Nucleus accumbens (tissue), 56 donors: ENCODE results near the gene SLC8B1.

Experiments used
- DNase-seq, 56 donors: peaks; one replicate each; lab custom pipeline; 2025; lab: John Stamatoyannopoulos, UW

SLC8B1 gene

DNA sequence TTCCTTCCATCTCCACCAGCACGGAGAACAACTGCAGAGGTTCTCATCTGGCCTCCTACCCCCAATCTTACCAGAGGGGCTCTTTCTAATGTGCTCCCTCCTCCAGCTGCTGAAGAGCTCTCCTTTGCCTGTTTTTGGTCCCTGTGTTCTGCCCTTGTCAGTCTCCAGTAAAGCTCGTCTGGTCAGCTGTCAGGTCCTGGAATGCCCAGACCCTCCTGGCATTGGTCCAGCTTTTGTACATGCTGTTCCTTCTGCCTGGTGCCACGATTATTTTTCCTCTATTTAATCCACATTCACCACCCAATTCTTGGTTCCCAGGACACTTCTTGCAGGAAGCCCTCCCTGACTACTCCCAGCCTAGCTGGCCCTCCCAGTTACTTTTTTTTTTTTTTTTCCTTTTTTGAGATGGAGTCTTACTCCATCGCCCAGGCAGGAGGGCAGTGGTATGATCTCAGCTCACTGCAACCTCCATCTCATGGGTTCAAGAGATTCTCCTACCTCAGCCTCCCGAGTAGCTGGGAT, 6.5 kb downstream of the SLC8B1 start:
- no peak for DNase-seq

DNA sequence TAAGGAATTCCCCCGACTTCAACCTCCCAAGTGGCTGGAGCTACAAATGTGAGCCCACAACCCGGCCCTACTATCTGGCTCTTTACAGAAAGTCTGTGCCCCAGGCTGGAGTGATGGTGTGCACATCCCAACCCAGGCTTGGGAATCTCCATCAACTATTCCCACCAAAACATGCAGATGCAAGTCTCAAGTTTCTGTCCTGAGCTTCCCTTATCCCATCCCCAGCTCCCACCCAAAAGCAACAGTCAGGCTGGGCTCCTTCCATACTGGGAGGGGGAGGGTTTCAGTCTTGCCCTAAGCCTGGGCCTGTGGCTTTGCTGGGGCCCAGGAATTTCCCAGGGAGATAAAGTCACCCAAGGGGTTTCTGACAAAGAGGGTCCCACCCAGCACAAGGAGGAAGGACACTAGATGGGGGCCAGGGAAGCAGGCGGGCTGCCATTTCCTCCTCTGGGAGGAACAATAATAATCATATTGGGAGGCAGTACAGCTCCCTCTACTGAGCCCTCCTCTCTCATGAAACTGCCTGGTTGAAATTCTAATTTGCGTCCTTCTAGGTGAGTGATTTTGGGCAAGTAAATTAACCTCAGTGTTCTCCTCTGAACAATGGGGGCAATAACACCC, 8.0 kb downstream of the SLC8B1 start:
- DNase-seq = no peak

DNA sequence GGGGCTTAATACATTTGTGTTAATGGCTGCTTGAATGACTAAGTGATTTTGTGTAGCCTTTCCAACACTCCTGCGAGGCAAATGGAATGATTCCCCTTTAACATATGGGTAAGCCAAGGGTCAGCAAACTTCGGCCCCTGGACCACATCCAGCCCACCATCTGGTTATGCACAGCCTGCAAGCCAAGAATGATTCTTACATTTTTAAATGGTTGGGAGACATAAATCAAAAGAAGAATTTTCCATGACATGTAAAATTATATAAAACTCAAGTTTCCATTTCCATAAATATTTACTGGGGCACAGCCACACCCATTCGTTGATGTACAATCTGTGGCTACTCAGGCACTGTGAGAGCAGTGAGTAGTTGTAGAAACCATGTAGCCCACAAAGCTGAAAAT, 9.0 kb downstream of the SLC8B1 start:
- DNase-seq = no peak

DNA sequence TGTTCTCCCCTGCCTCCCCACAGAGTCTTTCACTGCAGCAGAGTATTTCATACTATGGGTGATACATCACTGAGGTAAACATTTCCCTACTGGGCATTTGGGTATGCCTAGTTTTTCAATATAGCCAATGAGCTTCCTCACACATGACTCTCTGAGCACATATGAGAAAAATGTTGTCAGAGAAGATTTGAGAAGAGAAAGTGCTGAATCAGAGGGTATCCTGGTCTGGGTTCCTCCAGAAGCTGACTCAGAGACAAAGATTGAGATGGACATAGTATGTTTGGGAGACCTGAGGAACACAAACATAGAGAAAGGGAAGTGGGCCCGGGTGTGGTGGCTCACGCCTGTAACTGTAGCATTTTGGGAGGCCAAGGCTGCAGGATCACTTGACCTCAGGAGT, 12.6 kb downstream of the SLC8B1 start:
- no peak for DNase-seq

DNA sequence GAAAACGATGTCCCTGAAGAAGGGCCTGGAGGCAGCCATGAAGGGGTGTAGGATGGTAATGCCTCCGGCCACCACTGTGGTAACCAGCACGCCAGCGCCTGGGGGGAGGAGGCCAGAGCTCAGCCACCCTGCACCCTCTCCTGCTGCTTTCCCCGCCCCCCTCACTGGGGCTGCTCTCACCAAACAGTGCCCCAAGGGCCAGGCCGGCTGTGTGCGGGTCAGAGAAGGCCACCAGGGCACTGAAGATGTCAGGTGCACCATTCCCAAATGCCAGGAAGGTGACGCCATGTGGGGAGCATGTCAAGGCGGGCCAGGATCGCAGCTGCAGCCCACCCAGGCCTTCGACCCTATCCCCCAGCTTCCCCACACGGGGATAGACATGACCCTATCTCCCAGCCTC, 14.5 kb downstream of the SLC8B1 start:
- DNase-seq = no peak

DNA sequence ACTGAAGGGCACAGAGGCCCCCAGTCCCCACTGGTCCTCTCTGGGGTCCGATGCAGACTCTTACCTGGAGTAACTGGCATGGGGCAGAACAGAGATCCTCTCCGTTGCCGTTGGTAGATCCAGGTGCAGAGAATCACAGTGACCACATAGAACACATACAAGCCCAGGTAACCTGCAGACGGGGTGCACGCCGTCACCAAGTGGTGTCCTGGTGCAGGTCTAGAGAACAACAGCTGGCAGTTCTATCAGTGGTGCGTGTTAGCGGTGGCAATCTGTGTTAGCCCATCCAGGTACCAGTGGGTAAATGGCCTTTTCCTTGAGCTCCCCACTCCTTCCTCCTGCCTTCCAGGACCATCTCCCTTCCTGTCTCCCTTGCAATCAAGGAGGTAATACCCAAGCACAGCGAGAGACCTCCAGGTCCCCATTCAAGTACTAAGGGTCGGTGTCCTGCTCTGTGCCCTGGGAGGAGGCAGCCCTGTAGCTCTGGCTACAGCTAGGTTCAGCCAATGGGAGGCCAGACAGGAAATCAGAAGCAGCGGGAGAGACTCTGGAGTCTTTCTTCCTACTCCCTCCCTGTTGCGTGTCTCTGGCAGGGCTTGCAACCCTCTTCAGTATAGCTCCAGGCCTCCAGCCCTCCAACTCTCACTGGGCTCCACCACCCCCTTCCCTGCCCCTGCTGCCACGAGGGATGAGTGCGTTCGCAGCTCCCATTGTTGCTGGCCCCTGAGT, 15.8 kb downstream of the SLC8B1 start:
- no peak for DNase-seq

DNA sequence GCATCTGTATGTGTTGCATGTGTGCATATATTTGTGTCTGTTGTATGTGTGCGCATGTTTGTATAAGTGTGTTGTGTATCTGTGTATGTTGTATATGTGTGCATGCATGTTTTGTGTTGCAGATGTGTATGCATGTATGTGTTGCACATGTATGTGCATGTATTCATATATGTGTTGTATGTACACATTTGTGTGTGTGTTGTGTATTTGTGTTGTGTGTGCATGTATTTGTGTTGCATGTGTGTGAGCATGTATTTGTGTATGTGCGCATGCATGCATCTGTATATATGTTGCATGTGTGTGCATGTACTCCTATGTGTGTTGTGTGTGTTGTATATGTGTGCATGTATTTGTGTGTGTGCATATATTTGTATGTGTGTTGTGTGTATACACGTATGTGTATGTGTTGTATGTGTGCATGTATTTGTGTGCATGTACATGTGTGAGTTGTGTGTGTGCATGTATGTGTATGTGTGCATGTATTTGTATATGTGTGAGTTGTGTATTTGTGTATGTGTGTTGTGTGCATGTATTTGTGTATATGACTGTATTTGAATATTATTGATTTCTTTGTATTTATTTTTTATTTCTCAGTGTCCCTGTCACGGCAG, 16.8 kb downstream of the SLC8B1 start:
- no peak for DNase-seq

DNA sequence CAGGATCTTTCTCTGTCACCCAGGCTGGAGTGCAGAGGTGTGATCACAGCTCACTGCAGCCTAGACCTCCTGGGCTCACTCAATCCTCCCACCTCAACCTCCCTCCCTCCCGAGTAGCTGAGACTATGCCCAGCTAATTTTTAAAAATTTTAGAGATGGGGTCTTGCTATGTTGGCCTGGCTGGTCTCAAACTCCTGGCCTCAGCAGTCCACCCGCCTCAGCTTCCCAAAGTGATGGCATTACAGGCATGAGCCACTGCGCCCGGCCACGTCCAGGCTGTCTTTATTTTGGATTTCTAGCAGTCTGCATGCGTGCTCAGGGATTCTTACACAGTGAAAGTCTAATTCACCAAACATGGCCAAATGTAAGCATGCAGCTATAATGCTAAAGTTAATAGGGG, 17.8 kb downstream of the SLC8B1 start:
- DNase-seq = no peak

DNA sequence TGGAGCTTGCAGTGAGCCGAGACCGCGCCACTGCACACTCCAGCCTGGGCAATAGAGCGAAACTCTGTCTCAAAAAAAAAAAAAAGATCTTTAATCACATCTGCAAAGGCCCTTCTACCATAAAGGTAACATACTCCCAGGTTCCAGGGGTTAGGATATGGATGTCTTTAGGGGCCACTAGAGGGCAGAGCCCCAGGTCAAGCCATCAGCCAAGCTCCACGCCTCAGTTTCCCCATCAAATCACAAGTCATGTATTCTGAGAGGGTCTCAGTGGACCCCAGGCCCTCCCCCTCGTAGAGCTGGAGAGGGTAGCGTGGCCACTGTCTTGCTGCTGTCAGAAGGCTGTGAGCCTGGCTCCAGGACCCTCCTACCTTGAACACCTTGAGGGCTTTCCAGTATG, 18.8 kb downstream of the SLC8B1 start:
- DNase-seq = no peak

DNA sequence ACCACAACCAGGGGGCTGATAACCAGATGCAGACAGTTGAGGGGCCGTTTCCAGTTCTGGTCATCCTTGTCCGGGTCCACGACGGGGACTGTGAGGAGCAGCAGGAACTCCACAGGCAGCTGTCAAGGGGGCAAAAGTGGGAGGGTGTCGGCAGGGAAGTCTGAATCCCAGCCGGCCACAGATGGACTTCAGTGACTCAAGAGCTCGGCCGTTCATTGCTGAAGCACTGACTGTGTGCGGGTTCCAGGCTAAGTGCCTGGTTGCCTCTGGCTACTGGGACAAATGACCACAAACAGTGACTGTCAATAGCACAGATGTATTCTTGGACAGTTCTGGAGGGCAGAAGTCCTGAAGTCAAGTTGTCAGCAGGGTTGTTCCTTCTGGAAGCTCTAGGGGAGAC, 19.6 kb downstream of the SLC8B1 start:
- DNase-seq = no peak

DNA sequence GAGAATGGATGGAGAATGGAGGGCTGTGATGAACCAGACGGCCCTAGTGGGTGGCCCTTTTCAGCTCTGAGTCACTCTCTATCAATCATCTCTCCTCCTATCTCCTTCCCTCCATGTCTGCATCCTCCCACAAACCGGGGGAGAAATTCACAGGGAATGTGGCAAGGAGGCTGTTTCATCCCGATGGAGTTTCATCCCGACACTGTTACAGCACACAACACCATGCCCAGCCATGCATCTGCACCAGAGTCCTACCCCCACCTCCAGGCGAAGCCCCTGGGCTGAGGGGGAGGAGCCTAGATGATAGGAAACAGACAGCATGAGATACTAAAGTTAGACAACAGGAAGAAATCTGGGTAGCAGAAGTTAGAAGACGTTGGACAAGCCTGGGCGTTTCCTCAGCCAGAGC, 20.8 kb downstream of the SLC8B1 start:
- peak in 19 of 56 donors; percentile 8 to 47 (median 21) for DNase-seq

DNA sequence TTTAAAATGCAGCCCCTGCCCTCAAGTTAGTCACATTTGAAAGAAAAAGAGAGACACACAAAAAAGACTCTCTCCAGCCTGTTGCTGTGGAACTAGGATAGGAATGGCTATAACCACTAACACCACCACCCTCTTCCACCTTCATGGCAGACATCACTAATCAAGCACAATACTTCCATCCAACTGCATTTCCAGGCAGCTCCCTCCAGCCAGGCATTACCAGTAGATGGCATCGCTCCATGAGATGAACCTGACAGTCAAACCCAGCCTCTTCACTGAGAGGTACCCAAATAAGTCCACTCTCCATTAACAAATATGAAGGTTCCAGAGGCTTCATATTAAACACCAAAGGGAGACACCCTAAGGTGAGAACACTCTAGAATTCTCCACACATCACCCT, 24.4 kb downstream of the SLC8B1 start:
- no peak for DNase-seq

DNA sequence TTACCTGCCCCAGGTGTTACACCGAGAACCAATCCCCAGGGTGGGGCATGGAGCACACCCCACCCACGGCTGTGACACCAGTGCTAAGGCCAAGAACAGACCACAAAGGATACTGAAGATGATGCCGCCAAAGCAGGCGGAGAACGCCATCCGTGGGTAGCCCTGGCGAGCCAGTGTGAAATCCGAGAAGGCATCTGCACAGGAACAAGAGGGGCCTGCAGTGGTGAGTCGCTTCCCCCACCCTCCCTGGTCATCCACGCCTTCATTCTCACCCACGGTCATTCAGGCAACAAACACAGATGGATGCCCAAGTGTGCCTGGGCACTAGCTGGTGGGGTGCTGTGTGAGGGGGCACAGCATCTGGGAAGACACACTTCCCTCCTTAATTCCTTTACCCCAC, 28.5 kb downstream of the SLC8B1 start:
- DNase-seq = no peak

DNA sequence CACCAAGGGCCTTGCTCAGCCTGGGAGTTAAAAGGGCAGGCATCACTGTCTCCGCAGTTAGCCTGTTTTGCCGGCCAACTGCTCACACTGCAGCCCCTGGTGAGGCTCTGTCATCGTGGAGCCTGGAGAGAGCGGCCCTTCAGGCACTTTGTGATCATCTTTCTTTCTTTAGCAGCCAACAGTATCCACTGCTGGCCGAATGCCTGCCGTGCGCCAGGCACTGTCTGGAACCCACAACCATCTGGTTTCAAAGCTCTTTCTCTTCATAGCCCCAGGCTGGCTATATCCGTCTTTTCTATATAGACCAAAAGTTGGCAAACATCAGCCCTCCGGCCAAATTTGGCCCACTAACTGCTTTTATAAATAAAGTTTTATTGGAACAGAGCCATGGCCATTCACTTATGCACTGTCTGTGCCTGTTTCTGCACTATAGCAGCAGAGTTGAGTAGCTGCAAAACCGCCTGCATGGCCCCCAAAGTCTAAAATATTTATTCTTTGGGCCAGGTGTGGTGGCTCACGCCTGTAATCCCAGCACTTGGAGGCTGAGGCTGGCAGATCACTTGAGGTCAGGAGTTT, 29.5 kb downstream of the SLC8B1 start:
- DNase-seq = no peak

DNA sequence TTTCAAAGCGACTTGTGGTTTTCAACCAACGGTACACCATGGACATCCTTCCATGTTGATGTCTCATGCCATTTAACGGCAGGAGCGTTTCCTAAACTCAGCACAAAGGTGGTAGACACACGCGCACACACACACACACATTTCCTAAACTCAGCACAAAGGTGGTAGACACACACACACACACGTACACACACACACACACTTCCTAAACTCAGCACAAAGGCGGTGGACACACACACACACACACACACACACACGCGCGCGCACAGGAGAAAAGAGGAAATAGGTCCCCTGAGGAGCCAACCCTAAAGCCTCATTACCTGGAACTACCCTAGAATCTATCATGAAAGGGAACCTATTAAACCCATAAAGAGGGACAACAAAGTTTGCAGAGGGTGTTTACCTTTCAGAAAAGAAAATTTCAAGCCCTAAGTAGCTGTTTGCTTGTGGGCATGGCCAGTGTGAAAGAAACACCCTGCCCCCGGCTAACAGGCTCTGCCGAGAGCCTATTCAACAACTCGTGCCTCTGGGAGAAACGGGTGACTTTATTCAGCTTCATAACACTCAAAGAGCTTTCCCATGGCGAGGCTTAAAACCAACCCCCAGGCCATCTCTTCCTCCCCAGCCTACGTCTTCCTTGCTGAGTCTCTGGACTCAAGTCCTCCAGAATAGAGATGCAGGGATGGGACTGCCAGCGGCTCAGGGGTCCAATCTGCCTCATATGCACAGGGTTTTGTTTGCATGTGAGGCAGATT, 31.8 kb downstream of the SLC8B1 start:
- no peak for DNase-seq

DNA sequence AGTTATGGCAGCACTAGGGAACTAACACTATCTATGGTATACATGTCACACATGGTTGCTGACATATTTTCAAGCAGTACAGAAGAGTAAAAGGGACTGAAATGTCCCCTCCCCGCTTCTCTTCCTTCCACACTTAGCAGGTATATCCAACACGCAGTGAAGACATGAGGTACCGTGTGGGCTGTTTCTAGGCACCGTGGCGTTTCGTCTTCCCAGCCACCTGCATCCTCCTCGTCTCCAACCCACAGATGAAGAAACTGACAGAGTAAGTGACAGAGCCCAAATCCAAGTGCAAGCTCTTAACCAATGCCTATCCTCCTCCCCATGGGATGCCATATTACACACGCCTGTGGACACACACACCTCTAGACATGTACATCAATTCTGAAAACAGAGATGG, 32.4 kb downstream of the SLC8B1 start:
- DNase-seq = peak in 14 of 56 donors; percentile 8 to 53 (median 22)

DNA sequence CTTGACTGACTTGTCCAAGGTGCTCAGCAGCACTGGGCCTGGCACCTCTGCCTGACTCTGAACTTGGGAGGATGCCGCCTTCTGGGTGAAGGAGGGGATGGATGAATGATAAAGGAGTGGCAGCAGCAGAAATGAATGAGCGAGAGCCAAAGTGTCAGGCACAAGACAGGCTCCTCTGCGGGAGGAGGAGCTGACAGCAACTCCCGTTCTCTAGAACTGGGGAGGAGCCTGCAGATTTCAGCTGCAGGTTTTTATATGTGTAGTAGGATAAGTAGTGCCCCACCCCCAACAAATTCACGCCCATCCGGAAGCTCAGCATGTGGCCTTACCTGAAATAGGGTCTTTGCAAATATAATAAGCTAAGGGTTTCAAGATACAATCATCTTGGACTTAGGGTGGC, 33.1 kb downstream of the SLC8B1 start:
- peak in 4 of 56 donors; percentile 4 to 22 (median 11) for DNase-seq

DNA sequence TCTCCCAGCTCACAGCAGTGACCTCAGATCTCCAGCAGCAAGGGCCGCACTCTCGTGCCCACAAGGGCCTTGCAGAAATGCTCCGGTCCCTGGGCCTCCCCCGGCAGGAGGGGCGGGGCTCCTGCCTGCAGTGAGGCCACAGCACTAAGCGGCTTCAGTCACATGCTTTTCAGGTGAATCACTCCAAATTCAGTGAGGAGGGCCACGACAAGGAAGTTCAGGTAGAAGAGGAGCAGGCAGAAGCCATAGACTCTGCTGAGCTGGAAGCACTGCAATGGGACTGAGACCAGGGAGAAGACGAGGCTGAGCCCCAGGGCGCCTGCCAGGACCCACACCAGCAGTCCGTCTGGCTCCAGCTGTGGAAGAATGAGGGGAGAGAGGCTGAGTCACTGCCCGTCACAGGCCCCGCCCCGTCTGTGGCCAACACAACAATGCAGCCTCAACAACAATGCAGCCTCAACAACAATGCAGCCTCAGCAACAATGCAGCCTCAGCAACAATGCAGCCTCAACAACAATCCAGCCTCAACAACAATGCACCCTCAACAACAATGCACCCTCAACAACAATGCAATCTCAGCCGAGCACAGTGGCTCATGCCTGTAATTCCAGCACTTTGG, 35.2 kb downstream of the SLC8B1 start:
- DNase-seq = peak in 31 of 56 donors; percentile 10 to 77 (median 40)

DNA sequence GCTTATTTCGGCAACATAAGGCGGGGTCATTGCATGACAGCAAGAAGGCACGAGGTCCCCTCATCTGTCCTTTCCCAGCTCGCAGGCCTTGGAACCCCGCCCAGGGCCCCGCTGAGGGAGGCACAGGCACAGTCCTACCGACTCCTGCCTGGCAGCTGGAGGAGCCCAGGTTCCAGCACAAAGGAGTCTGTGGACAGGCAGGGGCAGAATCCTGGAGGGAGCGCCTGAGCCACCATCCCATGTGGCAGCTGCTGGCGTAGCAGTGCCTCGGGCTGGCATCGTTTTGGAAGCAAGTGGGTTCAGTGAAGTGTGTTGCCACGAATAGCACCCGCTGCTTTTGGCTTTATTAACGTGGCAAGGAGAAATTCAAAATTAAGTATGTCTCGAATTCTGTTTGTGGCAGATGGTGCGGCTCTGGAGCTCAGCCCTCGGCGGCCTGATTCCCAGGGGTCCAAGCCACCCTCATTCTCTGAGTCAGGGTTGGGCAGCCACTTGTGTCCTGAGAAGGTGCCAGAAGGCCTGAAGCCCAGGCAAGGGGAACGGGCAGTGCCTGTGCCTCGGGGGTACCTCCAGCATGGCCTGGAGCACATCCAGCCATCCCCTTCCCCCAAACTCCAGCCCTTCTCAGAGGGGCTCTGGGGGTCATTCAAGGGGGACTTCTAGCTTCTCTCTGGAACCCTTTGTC, 35.9 kb downstream of the SLC8B1 start:
- peak in 44 of 56 donors; percentile 5 to 80 (median 52) for DNase-seq

DNA sequence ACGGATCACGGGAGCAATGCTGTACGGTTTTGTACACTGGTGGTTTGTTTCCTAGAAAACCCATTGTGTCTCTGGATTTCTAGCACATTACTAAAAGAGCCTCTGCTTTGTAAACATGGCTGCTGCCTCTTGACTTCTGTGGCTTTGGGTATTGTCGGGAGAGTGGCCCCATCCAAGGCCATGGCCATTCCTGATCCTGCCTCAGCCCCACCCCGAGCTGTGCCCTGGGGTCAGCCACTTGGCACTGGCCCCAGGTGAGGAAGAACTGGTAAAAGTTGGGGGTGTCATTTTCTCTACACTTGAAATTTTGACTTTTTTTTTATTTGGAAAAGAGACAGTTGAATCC, 36.5 kb downstream of the SLC8B1 start:
- no peak for DNase-seq
